Measurements from ENCODE around the gene ZSWIM2.
"Not testable (repeated sequence)": the region's sequence is repeated elsewhere in the genome, so short reads cannot be mapped to it uniquely, and the experiment has no call there.

ZSWIM2 gene

GRCh38 chr2:186848873-186849578, at the start of gene ZSWIM2:
Gene ZSWIM2 (minus strand): TSS chr2:186849170. CDS start chr2:186849130, 40 bp downstream.
- DNase-seq (ENCODE audit: low read depth): peak; percentile 86

DNA sequence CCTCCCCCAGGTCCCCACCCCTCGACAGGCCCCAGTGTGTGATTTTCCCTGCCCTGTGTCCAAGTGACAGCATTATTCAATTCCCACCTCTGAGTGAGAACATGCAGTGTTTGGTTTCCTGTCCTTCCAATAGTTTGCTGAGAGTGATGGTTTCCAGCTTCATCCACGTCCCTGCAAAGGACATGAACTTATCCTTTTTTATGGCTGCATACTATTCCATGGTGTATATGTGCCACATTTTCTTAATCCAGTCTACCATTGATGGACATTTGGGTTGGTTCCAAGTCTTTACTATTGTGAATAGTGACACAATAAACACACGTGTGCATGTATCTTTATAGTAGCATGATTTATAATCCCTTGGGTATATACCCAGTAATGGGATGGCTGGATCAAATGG, 47.2 kb upstream of the ZSWIM2 start:
- not testable (repeated sequence) for DNase-seq (ENCODE audit: low read depth)

- DNase-seq (ENCODE audit: low read depth): no peak
Observed at GRCh38 chr2:186895451-186895850, 46.5 kb upstream of the ZSWIM2 start.

GRCh38 chr2:186894478-186894877, 45.5 kb upstream of the ZSWIM2 start:
- DNase-seq (ENCODE audit: low read depth): no peak

DNA sequence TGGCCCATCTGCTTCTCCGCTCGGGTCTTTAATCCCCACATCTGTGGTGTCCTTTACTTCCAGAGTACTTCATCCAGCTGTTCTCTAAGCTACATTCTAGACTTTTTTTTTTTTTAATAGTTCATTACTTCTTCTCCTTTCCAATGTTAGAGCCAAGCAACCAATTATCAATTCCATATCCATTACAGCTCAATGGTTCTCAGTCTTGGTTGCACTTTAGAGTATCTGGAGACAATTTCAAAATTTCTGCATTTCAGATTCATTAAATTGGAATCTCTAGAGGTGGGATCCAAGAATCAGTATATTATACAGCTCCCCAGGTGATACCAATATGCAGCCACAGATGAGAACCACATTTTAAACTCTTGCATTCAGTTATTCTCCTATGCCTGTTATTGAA, 43.9 kb upstream of the ZSWIM2 start:
- no peak for DNase-seq (ENCODE audit: low read depth)

- DNase-seq (ENCODE audit: low read depth): no peak
Observed at GRCh38 chr2:186891185-186891621, 42.2 kb upstream of the ZSWIM2 start.

DNA sequence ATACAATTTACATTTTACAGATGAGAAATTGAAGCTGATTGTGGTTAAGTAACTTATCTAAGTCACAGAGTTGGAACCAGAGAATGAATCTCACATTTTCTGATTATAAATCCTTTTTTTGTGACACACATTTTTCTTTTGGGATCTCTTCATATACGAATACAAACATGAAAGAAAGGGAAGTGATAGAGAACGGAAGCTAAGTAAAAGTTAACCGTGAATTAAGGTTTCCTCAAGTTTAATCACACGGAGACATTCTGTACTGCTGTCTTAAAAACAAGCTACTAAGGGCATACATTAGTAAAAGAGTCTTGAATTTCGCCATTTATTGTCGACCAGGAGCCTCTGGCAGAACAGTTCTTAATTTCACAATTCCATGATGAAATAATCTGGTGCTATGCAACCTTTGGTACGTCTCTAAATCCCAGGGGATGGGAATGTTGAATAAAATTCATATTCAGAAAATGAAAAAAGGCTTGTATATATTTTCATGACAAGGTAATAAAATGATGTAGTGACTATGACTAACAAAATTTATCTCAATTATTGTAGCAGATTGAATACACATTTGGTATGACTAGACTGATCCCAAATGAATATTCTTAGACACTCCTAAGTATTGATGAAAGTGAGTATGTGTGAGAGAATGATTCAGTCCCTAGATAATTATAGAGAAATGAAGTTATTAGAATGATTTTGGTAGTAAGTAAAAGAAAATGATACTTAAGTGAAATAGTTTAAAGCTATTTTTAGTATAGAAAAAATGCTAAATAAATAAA, 40.3 kb upstream of the ZSWIM2 start:
- no peak for DNase-seq (ENCODE audit: low read depth)

DNA sequence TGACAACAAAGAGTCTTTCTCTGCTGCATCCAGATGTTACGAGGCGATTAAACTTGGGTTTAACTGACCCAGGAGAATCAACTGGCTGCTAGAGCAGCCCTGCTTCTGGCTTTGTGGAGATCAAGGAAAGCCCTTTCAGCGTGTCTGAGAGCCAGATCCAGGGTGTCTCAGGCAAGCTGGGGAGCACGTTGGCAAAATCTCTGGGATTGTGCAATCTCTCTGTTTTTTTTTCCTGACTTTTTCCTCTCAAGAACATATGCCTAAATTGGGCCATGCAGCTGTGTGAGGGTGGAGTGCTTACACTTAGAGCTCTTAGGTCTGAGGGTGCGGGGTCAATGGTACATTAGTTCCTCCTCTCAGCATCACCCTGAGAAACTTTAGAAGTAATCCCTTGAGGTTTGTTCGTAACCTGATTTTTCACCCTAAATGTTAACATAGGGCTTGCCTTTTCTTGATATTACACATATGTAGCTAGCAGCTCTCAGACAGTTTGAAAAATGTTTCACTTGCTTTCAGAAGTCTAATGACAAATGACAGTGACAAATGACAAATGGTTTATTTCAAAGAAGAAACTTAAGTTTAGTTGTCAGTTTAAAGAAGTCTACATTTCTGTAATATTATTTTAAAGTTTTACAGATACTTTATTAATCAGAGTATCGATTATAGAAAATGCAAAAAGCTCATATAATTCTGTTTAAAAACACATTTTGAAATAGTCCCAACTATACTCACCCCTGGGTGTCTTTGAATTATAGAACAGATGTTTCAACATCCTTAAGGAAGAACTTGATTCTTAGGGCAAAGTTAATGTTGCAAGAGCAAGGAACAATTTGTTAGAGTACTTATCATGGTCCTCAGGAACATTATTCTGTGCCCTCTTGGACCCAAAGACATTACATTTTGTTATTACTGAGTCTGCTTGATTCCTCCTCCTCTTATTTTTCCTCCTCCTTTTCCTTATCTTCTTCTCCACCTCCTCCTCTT, 38.4 kb upstream of the ZSWIM2 start:
- peak; percentile 17 for DNase-seq (ENCODE audit: low read depth)

DNA sequence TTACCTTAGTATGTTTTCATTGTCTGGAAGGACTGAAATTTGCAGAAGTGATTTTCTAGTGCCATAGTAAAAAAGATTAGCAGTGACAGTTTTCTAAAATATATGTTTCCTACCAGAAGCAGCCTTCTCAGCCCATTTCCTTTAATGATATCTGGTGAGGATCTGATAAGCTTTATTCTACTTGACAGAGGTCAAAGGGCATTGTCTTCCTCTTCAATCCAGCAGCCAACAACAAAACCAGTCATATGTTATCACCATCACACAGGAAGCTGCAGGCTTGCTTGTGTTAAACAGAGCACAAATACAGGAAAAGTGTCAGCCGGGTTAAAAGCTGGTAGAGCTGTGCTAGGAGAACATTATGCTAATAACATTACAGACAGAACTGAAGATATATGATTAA, 35.6 kb upstream of the ZSWIM2 start:
- no peak for DNase-seq (ENCODE audit: low read depth)

DNA sequence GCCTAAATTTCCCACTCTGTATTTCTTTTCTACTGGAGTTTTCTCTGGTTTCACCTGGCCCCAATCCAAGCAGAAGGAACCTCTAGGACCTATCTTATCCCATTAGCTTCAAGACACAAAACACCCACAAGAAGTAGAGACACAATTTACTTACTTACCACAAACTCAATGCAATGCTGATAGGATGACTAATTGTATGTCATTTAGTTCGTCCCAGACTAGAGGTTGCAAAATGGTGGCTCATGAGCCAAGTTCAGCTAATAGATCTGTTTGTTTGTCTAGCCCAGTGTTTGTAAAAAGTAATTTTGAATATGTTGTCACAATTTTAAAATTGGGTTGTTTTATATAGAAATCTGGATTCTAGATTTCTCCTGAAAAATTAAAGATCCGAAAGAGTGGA, 34.7 kb upstream of the ZSWIM2 start:
- DNase-seq (ENCODE audit: low read depth): no peak

DNA sequence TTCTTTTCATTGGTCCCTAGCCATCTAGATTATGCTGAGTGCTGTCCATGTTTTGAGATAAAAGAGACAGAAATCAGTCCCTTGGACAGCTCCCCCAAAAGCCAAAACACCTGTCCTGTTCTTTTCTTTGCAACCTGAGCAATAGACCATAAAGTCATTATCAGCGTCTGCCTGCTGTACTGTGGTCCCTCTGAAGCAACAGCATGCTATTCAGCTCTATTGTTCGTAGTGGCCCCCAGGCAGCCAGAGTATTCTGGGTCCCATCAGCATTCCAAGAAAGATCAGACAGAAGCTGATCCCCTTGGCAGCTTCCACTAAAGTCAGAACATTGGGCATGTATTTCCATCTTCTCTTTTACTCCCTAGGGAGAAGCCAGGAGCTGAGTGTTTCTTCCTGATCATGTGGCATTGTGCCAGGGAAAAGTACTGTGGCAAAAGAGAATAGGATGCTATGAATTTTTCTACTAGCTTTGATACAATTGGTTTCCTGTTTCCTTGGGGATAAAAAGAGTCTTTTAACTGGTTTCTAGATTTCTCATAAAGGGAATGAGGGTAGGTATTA, 33.6 kb upstream of the ZSWIM2 start:
- no peak for DNase-seq (ENCODE audit: low read depth)

GRCh38 chr2:186881660-186882059, 32.7 kb upstream of the ZSWIM2 start:
- no peak for DNase-seq (ENCODE audit: low read depth)

- DNase-seq (ENCODE audit: low read depth): no peak
Observed at GRCh38 chr2:186879312-186879711, 30.3 kb upstream of the ZSWIM2 start.

- DNase-seq (ENCODE audit: low read depth): no peak
Observed at GRCh38 chr2:186874713-186875112, 25.7 kb upstream of the ZSWIM2 start.

- no peak for DNase-seq (ENCODE audit: low read depth)
Observed at GRCh38 chr2:186871881-186872280, 22.9 kb upstream of the ZSWIM2 start.

GRCh38 chr2:186868344-186868743, 19.4 kb upstream of the ZSWIM2 start:
- DNase-seq (ENCODE audit: low read depth): no peak

- no peak for DNase-seq (ENCODE audit: low read depth)
Observed at GRCh38 chr2:186862869-186863709, 14.1 kb upstream of the ZSWIM2 start.

GRCh38 chr2:186855216-186855615, 6.2 kb upstream of the ZSWIM2 start:
- DNase-seq (ENCODE audit: low read depth): no peak

DNA sequence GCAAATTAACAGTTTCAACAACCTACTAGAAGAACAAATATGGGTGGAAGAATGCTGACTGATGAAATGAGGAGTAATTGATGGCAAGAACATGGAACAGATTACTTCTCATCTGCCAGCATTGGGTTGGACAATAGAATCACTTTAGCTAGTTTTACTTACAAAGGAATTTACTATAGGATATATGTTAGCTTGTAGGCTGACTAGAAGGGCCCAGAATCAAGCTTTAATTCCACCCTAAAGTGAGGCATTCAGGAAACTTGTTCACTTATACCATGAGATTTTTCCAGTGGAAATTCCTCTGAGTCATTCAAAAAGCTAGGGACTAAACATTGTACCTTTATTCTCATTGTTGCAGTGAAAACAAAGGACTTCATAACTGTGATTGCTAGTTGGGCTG, 5.0 kb upstream of the ZSWIM2 start:
- no peak for DNase-seq (ENCODE audit: low read depth)

GRCh38 chr2:186852508-186852907, 3.5 kb upstream of the ZSWIM2 start:
- DNase-seq (ENCODE audit: low read depth): no peak

DNA sequence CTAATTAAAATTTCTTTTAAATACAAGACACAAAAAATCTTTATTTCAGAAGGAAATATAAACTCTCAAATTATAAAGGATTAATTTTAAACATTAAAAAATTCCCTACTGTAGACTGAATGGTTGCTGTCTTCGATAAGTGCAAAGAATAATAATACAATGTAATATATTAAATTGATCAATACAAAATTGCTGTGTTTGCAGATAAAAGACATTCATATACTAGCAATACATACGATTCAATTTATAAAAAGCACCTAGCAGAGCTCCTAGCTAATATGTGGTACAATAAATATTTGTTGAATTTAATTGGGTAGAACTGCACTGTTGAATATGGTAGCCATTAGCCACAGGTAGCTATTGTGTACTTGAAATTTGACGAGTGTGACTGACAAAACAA, 6.6 kb downstream of the ZSWIM2 start:
- DNase-seq (ENCODE audit: low read depth): no peak
